Sigmoid colon (tissue), 3 donors: ENCODE measurements around the gene FGF12.

ENCODE experiments used
- CTCF ChIP-seq, 4 experiments: fragments of 450-650 bp in 3 of 4; fragments of 200-600 bp in 1 of 4; IDR thresholded peaks; one replicate each; pipeline ENCODE4 v1.5.1; 2016 to 2019; ENCODE audit warnings: antibody characterized with exemption in 4 of 4, mild to moderate bottlenecking in 3 of 4, moderate library complexity in 2 of 4
- POLR2A ChIP-seq, 2 donors: fragments of 450-650 bp; IDR thresholded peaks; one replicate each; pipeline ENCODE4 v1.6.1; 2016; ENCODE audit warnings: antibody characterized with exemption in 2 of 2, mild to moderate bottlenecking in 2 of 2, moderate library complexity in 2 of 2

- TF ChIP-seq CTCF (IDR thresholded peaks at IDR 0.05) (no peak), POLR2A (IDR thresholded peaks at IDR 0.05) (no peak)
These were observed 375.9 kb downstream of the FGF12 start for GRCh38 chr3:192351441-192351840.
